HG02610 (cell line): ENCODE results near the gene EIF3B.
A peak's percentile ranks its signal among the peaks of the same experiment; 100 is the strongest.
"Not testable (repeated sequence)": the region's sequence is repeated elsewhere in the genome, so short reads cannot be mapped to it uniquely, and the experiment has no call there.

Experiments
- ATAC-seq: cut with Tn5 transposase; IDR thresholded peaks from one replicate; pipeline ENCODE4 v1.9.1; 2021; ENCODE audit warnings: mild to moderate bottlenecking, moderate library complexity; ENCODE audit not compliant: unreplicated experiment

EIF3B gene

GRCh38 chr7:2399848-2400587 is 45.4 kb downstream of the EIF3B start:
- no peak for ATAC-seq

- ATAC-seq: no peak
Measured at GRCh38 chr7:2402687-2403013, 48.0 kb downstream of the EIF3B start.

- peak; percentile 30 for ATAC-seq
Measured at GRCh38 chr7:2403014-2403717, 48.5 kb downstream of the EIF3B start, which contains the start of gene CHST12. CHST12 (plus strand) TSS chr7:2403611; CDS start chr7:2432640, 29,029 bp downstream.

GRCh38 chr7:2403718-2404648 is 49.4 kb downstream of the EIF3B start:
- peak; percentile 3 for ATAC-seq

- no peak for ATAC-seq
Measured at GRCh38 chr7:2404714-2405119, 50.1 kb downstream of the EIF3B start.

GRCh38 chr7:2405201-2405600 is 50.6 kb downstream of the EIF3B start:
- no peak for ATAC-seq

GRCh38 chr7:2405601-2406345 is 51.1 kb downstream of the EIF3B start:
- peak; percentile 41 for ATAC-seq

- ATAC-seq: no peak
Measured at GRCh38 chr7:2409745-2410414, 55.3 kb downstream of the EIF3B start.

GRCh38 chr7:2411049-2411448 is 56.4 kb downstream of the EIF3B start:
- no peak for ATAC-seq

- ATAC-seq: no peak
Measured at GRCh38 chr7:2411815-2412586, 57.4 kb downstream of the EIF3B start.

- ATAC-seq: no peak
Measured at GRCh38 chr7:2412587-2413201, 58.1 kb downstream of the EIF3B start.

GRCh38 chr7:2416063-2416462 is 61.4 kb downstream of the EIF3B start:
- ATAC-seq: no peak

GRCh38 chr7:2416650-2417049 is 62.0 kb downstream of the EIF3B start:
- no peak for ATAC-seq

GRCh38 chr7:2417178-2417577 is 62.6 kb downstream of the EIF3B start:
- ATAC-seq: not testable (repeated sequence)

GRCh38 chr7:2417981-2418481 is 63.4 kb downstream of the EIF3B start:
- ATAC-seq: no peak

- ATAC-seq: no peak
Measured at GRCh38 chr7:2420216-2420933, 65.7 kb downstream of the EIF3B start.

- ATAC-seq: no peak
Measured at GRCh38 chr7:2421943-2422310, 67.3 kb downstream of the EIF3B start.

- no peak for ATAC-seq
Measured at GRCh38 chr7:2425749-2426148, 71.1 kb downstream of the EIF3B start.
